Epithelial cell of proximal tubule (primary cell): ENCODE measurements around the gene AFG3L2. TPM values are rescaled to one million over a fixed set of nuclear protein-coding genes. Genes with fewer than 3 reads are reported as not detected.
"Not testable (repeated sequence)": the region's sequence is repeated elsewhere in the genome, so short reads cannot be mapped to it uniquely, and the experiment has no call there.

Experiments used
- DNase-seq: peaks from one replicate; pipeline ENCODE4 v3.0.0-alpha.2; 2011; ENCODE audit warnings: low read depth
- H3K4me3 ChIP-seq: 2 replicates; pipeline ENCODE4 v1.5.1; 2011; ENCODE audit warnings: low read depth, mild to moderate bottlenecking, low read length
- total RNA-seq: library from RNA; depleted of rRNA; stranded (reverse); fragments of >200 nt; gene quantifications from 2 replicates; pipeline ENCODE4 v1.2.3, GENCODE V29; 2015
- TF ChIP-seq, protein P1 (sequence below): conservative IDR thresholded peaks from 2 replicates; pipeline ENCODE4 v1.5.1; 2012; ENCODE audit warnings: low read depth, mild to moderate bottlenecking, low read length

AFG3L2 gene
- total RNA-seq, 1 donor from 2014 or later = 41.3 TPM

DNA sequence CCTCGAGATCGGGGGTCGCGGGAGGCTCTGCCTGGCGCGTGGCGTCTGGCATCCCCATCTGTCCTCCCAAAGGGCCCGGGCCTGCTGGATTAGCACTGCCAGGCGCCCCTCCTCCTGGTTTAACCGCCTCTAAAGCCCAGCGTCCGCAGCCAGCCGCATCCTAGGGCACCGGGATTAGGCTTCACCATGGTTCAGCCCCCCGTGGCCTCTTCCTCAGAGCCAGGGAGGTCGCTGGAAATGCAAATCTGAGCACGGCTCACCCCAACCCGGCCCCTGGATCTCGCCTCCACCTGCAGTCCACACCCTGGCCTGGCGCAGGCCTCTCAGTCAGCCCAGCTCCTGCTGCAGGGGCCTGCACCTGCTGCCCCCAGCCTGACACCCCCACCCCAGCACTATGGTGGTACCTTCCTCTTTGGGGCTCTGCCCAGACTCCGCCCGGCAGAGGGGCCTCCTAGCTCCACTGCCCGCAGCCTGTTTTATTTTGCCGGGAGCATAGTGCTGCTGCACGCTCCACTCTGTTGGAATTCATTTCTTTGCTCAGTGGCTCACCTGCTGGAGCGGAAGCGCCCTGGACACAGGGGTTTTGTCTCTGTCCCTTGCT, 43.9 kb upstream of the AFG3L2 start:
- DNase-seq = no peak
- TF ChIP-seq, protein P1, sequence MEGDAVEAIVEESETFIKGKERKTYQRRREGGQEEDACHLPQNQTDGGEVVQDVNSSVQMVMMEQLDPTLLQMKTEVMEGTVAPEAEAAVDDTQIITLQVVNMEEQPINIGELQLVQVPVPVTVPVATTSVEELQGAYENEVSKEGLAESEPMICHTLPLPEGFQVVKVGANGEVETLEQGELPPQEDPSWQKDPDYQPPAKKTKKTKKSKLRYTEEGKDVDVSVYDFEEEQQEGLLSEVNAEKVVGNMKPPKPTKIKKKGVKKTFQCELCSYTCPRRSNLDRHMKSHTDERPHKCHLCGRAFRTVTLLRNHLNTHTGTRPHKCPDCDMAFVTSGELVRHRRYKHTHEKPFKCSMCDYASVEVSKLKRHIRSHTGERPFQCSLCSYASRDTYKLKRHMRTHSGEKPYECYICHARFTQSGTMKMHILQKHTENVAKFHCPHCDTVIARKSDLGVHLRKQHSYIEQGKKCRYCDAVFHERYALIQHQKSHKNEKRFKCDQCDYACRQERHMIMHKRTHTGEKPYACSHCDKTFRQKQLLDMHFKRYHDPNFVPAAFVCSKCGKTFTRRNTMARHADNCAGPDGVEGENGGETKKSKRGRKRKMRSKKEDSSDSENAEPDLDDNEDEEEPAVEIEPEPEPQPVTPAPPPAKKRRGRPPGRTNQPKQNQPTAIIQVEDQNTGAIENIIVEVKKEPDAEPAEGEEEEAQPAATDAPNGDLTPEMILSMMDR = no peak
- H3K4me3 ChIP-seq = no peak overlapping the region

DNA sequence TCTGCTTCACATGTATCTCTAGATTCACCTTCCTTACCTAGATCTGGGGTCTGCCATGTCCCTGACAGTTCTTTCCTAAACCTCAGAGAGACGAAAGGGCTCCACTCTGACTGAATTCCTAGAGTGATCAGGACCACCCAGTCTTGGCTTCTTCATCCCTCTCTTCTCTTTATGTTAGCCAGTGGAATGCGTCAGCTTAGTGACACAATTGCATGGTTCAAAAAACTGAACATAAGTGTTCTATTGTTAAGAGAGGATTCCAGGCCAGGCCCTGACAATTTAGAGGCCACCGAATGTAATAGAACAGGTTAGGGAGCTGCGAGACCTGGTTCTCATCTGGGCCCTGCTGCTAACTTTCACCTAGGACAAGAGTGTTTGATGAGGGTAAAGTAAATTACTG, 40.7 kb upstream of the AFG3L2 start:
- H3K4me3 ChIP-seq = no peak overlapping the region
- no peak for DNase-seq
- TF ChIP-seq, protein P1 = no peak

DNA sequence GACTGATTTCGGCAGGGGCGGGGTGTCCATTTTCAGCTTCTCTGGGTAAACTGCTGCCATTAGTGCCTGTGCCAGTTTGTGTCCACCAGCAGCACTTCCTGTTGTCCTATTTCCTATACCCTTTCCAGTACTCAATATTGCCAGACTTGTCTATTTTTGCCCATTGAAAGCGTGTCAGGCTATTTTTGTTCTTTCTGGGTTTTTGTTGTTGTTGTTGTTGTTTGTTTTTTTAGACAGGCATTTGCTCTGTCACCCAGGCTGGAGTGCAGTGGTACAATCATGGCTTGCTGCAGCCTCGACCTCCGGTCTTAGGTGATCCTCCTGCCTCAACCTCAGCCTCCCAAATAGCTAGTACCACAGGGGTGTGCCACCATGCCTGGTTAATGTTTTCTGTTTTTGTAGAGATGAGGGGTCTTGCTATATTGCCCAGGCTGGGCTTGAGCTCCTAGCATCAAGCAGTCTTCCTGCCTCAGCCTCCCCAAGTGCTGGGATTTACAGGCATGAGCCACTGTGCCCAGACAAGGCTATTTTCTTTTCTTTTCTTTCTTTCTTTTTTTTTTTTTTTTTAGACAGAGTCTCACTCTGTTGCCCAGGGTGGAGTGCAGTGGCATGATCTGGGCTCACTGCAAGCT, 39.2 kb upstream of the AFG3L2 start:
- no peak for DNase-seq
- TF ChIP-seq, protein P1 = no peak
- no peak overlapping the region for H3K4me3 ChIP-seq

DNA sequence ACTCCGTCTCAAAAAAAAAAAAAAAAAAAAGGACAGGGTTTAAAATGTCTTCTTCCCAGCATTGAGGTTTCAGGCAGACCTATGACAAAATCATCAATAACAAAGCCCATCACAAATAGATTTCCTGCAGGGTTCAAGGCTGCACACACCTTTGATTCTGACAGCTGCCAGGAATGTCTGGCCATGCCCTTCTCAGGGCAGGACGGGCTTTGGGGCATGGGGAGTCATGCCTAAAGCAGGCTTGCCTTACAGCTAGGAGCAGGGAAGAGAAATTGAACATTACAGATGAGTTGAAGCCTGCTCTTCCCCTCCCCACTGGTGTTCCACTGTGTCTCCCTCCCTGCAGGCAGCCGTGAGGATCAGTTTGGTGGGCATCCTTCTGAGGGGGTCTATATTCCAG, 34.4 kb upstream of the AFG3L2 start:
- TF ChIP-seq, protein P1 = no peak
- H3K4me3 ChIP-seq = no peak overlapping the region
- DNase-seq = no peak

DNA sequence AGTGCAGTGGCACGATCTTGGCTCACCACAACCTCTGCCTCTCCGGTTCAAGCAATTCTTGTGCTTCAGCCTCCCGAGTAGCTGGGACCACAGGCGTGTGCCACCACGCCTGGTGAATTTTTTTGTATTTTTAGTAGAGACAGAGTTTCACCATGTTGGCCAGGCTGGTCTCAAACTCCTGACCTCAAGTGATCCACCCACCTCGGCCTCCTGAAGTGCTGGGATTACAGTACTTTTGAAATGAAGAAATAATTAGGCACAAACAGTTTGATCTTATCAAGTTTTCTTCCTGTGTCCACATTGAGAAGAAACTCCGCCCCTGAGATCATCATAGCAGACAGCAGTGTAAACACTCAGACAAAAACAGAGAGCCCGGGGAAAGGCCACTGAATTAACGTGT, 33.7 kb upstream of the AFG3L2 start:
- not testable (repeated sequence) for H3K4me3 ChIP-seq, DNase-seq

DNA sequence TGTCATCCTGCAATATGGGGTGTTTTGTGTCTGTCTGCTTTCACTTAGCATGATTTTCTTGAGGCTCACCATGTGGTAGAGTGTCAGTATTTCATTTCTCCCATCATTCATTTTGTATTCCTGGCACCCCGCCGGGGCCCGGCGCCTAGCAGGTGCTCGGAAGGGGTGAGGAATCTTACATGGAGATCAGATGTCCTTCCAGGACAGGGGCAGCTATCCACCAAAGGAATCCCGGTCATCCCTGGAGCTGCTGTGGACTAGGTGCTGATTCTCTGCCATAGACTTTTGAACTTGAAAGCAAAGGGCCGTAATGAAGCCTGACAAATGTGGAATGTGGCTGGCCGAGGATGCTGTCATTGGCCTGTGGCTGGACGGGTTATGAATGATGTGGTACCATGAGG, 33.1 kb upstream of the AFG3L2 start:
- TF ChIP-seq, protein P1 = no peak
- H3K4me3 ChIP-seq = no peak overlapping the region
- DNase-seq = no peak

DNA sequence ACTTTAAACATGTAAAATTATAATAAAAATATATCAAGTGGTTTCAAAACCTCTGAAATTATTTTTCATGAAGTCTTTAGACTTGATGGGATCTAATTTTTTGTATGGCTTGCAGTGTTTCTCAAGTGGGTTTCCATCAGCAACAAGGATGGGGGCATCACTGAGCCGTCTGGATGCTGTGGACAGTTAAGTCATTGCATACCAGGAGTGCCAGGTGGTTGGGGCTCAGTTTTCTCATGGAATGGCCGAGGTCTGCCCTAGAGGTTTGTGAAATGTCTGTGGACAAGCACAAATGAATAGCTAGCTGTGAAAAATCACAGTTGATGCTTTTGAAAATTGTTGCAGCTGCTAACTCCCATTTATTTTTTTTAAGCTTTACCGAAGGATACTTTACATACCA, 32.4 kb upstream of the AFG3L2 start:
- TF ChIP-seq, protein P1 = no peak
- no peak for DNase-seq
- no peak overlapping the region for H3K4me3 ChIP-seq
